GM21423 (cell line): Measurements from ENCODE around the gene COL4A1.
"Not testable (repeated sequence)": the region's sequence is repeated elsewhere in the genome, so short reads cannot be mapped to it uniquely, and the experiment has no call there.

Experiments
- ATAC-seq: cut with Tn5 transposase; IDR thresholded peaks from one replicate; pipeline ENCODE4 v1.9.1; 2021; ENCODE audit warnings: mild to moderate bottlenecking, moderate library complexity; ENCODE audit not compliant: unreplicated experiment

COL4A1 gene

DNA sequence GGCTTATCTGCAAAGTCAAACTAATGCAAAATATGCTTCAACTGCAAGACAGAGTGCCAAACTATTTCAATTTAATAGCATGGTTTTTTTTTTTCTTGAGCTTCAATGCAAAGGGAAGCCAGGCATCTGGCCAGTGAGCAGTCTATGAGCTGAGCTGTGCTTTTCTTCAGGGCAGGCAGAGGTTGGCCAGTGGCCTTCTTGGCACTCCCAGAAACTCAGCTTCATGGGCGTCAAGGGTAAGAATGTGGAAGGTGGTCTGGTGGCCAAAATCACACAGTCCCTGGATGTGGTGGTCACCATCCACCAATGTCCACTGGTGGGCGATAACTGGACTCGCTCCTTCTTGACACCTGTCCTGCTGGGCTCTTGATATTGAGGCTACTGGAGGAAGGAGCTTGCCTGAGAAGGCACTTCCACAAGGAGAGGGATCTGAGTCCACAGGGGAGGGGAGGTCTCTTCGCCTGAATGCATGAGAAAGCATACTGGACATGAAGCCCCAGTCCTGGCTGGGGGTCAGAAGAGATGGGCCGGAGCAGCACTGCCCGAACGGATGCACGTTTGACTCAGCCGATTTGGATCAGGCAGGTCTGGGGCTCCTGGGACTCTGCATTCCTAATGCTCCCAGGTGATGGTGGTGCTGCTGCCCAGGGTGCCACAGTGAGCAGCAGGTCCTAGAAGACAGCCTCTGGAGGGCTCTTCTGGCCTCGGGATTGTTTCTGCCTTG is 17.2 kb upstream of the COL4A1 start:
- ATAC-seq, result no peak

DNA sequence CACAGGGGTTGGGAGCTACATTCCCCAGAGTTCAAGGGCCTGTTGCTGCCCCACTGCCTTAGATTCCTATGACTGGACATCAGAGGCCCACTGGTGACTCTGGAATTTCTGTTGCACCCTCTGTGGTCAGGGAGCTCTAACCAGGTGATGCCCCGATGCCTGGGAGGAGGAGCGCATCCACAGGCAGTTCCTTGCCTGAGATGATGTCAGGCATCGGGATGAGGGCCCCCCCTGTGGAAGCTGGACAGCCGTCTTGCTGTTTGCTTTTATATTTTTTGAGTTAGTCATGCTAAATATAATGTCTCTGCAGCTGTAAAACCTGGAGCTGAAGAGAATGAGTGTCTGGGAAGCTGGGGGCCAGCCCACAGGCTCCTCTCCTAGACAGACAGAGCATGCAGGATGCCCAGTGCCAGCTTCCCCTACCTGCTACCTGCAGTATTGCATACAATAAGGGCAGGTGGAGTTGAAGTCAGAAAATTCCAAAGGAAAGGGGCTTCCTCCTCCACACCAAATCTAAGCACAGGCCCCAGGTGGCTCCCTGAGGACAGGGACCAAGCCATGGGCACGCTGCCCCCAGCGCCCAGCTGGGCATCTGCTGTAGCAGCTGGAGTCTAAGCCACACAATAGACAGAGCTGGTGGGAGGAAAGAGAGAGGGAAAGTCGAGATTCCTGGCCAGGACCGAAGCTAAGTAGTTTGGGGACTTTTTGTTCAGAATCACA is 16.4 kb upstream of the COL4A1 start:
- ATAC-seq, result no peak

- ATAC-seq, result no peak
Observed at GRCh38 chr13:110322828-110323171, 15.8 kb upstream of the COL4A1 start.

DNA sequence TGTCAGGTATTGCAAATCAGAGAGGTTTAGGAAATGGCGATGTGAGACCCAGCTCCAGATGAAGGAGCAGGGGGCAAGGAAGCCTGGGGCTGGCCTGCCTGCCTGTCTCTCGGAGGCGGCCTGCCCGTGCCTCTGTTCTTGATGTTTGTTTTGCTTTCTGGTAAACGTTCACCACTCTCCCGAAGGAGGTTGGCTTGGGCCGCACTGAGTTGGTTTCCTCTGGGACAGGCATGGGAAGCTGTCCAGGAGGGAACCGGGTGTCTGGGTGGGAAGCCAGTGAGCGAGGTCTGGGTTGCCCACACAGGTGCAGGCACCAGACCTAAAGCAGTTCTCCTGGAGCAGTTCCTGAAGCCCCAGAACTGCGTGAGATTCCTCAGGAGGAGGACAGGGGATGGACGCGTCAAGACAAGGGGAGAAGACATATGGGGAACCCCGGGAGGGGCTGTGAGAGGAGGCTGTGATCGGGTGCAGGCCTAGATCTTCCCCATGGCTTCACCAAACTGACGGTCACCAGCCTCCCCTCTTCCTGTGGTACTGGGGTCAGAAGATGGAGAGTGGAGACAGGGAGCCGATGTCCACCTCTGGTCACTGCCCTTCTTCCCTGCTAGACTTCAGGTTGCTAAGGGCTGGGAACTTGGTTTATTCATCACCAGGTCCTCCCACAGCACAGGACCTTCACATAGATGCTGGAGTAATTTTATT is 15.3 kb upstream of the COL4A1 start:
- ATAC-seq, result no peak

DNA sequence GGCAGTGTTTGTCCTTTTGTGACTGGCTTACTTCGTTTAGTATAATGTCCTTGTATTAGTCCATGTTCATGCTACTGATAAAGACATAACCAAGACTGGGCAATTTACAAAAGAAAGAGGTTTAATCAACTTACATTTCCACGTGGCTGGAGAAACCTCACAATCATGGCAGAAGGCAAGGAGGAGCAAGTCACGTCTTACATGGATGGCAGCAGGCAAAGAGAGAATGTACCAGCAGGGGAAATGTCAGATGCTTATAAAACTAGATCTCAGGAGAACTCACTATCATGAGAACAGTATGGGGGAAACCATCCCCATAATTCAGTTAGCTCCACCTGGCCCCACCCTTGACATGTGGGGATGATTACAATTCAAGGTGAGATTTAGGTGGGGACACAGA is 14.6 kb upstream of the COL4A1 start:
- ATAC-seq, result not testable (repeated sequence)

DNA sequence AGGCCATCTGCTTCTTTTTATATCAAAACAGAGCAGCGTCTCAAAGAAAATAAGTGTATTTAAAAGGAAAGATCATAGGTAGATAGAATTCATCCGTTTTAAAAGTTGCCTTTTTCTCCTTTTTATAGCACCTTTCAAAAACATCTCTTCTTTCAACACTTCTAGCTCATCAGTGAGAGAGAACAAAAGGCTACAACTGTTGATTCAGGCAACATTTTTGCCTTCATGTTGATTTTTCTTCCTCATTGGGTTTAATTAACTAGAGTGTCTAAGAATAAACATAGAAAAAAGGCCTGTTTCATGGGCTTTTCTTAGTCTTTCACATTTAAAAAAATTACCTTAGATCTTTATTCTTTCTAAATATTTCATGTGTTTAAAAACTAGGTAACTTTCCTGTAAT is 13.7 kb upstream of the COL4A1 start:
- no peak for ATAC-seq

DNA sequence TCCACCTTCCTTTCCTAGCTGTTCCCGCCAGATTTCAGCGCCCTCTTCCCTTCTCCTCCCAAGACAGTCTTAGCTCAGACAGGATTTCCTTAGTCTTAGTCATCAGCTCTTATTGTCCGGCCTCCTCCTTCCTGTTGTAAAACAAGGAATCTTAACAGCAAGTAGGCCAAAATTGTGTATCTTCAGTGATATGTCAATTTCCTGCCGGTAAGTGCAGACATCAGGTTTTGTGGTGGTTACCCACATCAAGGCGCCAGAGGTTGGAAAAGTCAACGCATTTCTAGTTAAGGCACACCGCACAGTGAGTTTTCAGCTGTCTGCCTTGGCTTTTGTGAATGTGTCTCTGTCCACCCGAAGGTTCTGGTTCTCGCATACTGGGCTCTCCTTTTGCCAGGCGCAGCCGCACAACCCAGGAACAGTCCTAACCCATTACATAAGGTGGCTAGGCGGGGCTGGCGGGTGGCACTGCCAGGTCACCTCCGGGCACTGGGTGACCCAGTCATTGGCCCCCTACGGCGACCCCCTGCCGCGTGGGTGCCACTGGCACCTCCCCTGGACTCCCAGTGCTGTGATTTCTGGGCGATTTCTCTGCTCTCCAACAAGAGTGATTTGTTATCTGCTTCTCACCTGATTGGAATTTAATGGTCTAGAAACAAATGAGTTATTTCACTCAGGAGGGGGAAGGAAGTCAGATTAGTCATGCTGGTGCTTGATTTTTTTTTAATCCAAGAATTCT is 13.0 kb upstream of the COL4A1 start:
- no peak for ATAC-seq

DNA sequence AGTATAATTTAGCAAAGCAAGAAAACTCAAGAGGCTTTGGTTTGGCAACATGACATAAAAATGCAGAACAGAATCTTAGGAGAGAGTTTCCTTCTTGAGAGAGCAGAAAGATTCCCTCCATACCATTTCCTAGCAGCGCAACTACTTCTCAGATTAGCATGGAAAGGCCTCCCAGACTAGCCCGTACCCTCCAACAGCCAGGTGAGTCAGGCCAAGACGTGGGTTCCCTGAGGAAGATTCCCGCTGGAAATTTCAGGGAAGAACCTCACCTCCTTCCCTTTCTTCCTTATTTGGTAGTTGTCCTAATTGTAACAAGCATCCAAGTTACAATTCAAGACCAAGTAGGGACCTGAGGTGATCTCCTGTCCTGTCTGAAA is 12.4 kb upstream of the COL4A1 start:
- ATAC-seq, result no peak

GRCh38 chr13:110318920-110319319 is 12.0 kb upstream of the COL4A1 start:
- no peak for ATAC-seq

GRCh38 chr13:110317496-110318195 is 10.7 kb upstream of the COL4A1 start:
- ATAC-seq, result no peak

- ATAC-seq, result no peak
Observed at GRCh38 chr13:110317093-110317492, 10.1 kb upstream of the COL4A1 start.

DNA sequence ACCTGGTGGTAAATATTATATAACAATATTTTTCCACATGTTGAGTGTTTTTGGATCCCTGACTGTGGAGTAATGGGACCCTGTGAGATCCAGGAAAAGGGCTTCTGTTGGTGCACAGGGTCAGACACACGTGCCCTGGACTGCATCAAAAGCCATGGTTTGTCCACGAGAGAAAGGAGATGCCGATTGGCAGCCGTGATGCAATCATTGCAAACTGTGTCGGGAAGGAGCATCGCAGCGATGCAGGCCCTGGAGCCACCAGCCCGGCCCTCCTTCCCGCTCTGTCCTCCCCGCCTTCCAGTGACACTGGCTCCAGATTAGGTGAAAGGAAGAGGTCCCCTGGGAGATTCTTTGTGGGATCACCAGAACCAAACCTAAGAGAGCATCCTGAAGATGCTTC is 9.2 kb upstream of the COL4A1 start:
- no peak for ATAC-seq

DNA sequence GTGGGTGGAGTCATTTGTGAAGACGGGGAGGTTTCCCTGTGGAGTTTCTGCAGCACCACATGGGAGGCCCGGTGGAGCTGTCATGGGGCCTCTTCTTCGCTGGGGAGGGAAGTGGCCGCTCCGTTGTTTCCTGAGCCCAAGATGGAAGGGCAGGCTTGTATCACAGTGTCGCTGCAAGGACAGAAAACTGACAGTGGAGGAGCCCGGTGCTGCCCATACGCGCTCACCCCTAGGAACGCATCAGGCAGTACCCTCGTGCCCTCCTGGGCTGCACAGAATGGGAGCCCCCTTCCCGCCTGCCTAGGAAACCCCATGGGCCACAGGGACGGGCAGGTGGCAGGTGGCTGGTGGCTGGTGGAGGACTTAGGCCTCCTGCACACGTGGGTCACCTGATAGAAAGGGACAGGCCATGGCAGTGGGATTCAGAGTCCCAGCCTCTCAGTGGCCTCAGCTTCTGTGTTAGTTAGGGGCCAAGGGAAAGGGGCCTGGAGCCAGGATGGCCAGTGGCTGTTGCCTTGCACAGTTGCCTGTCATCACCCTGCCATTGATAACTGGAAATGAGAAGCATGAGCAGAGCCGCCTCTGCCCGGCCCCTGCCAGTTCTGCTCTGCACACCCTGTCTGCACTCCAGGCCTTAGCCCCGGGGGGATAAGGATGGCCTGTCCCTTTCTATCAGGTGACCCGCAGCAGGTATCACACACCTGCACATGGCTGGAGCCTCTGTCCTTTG is 7.7 kb upstream of the COL4A1 start:
- no peak for ATAC-seq

DNA sequence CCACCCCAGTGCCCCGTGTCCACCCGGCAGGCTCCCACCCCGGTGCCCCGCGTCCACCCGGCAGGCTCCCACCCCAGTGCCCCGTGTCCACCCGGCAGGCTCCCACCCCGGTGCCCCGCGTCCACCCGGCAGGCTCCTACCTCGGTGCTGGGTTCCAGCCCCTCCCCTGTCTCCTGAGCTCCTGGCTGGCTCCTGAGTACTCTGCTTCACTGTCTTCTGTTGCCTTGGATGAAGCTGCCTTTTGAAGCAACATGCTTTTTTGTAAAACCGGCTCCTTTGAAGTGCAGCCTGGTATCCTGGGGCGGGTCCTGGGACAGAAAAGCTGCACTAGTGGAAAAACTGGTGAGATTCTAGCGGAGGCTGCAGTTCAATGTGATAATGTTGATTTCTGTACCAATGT is 6.8 kb upstream of the COL4A1 start:
- not testable (repeated sequence) for ATAC-seq

- not testable (repeated sequence) for ATAC-seq
Observed at GRCh38 chr13:110313261-110313660, 6.3 kb upstream of the COL4A1 start.

GRCh38 chr13:110312339-110313031 is 5.5 kb upstream of the COL4A1 start:
- no peak for ATAC-seq

DNA sequence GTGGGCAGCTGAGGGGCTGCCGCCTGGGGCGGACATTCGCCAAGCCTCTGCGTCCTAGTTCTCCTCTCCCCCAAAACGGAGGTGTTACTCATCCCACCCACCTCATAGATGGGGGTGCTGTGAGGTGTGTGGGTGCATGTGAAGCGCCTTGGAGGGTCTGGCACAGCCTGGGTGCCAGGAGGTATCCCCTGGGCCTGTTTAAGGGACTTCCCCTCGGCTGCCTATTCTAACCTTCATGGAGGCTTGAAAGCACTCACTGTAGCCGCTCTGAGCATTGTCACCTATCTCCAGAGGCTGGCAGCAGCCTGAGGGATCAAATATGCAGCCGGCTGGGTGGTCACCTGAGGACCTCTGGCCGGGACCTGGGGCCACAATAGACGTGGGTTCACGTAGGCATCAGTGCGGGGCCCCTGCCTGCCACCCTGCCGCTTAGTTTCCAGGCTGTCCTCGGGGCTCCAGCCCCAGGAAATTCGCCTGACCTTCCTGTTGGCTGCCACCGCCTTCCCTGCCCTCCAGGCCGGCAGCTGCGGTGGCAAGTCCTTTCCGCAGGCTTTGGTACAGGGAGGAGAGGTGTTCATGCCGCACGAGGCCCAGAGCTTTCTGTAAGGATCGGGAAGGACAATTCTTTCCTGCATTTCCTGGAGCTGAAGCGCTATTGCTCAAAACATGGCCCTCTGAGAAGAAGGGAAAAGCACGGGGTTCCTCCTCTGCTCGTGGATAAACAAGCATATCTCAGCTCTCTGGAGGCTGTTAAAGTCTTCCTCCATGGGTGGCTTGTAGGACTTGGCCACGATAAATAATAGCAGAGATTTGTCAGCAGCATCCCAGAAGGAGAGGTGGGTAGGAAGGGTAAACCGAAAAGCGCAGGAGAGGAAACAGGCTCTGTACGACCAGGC is 4.7 kb upstream of the COL4A1 start:
- no peak for ATAC-seq
